GM23338 (cell line): ENCODE data around the gene MAPK13. TPM values are rescaled to one million over a fixed set of nuclear protein-coding genes. Genes with fewer than 3 reads are reported as not detected.
A peak's percentile ranks its signal among the peaks of the same experiment; 100 is the strongest.

ENCODE experiments used
- ATAC-seq: fragments of 200-7000 bp; cut with Tn5 transposase; 3 replicates; pipeline ENCODE4 v1.9.1; 2020
- DNase-seq: peaks from one replicate; pipeline ENCODE4 v3.0.0-alpha.2; 2015; ENCODE audit warnings: low spot score
- H2AFZ ChIP-seq: fragments of 200-600 bp; sonication (generic); 2 replicates; pipeline ENCODE4 v1.8.0; 2016; ENCODE audit warnings: antibody characterized with exemption, mild to moderate bottlenecking, moderate library complexity
- H3F3A ChIP-seq: fragments of 200-600 bp; sonication (generic); replicated peaks from 2 replicates; pipeline ENCODE4 v1.8.0; 2017; ENCODE audit warnings: antibody characterized with exemption, mixed run types, low read depth
- H3K27ac ChIP-seq: fragments of 200-600 bp; sonication (generic); 2 replicates; pipeline ENCODE4 v1.6.1; 2016; ENCODE audit warnings: low read depth
- H3K27me3 ChIP-seq: fragments of 200-600 bp; sonication (generic); 2 replicates; pipeline ENCODE4 v1.8.0; 2016; ENCODE audit warnings: mild to moderate bottlenecking, mixed run types, moderate library complexity; ENCODE audit not compliant: insufficient read depth
- H3K36me3 ChIP-seq: fragments of 200-600 bp; sonication (generic); 2 replicates; pipeline ENCODE4 v1.8.0; 2016; ENCODE audit warnings: mild to moderate bottlenecking; ENCODE audit not compliant: insufficient read depth
- H3K4me1 ChIP-seq: fragments of 200-600 bp; sonication (generic); 2 replicates; pipeline ENCODE4 v1.8.0; 2016; ENCODE audit warnings: mild to moderate bottlenecking, moderate library complexity; ENCODE audit not compliant: insufficient read depth
- H3K4me2 ChIP-seq: fragments of 200-600 bp; sonication (generic); 2 replicates; pipeline ENCODE4 v1.7.1; 2017; ENCODE audit warnings: mixed run types
- H3K4me3 ChIP-seq: fragments of 200-600 bp; sonication (generic); 2 replicates; pipeline ENCODE4 v1.6.1; 2016; ENCODE audit warnings: mixed run types
- H3K79me2 ChIP-seq: fragments of 200-600 bp; sonication (generic); replicated peaks from 2 replicates; pipeline ENCODE4 v1.8.0; 2017; ENCODE audit warnings: mild to moderate bottlenecking; ENCODE audit not compliant: insufficient read depth
- H3K9me2 ChIP-seq: fragments of 200-600 bp; sonication (generic); 2 replicates; pipeline ENCODE4 v1.8.0; 2017; ENCODE audit not compliant: insufficient read depth
- H4K20me1 ChIP-seq: fragments of 200-600 bp; sonication (generic); replicated peaks from 2 replicates; pipeline ENCODE4 v1.8.0; 2017; ENCODE audit warnings: mild to moderate bottlenecking; ENCODE audit not compliant: insufficient read depth
- H3K27ac Mint-ChIP-seq: 2 replicates; pipeline ENCODE4 v1.8.0; 2020; ENCODE audit warnings: inconsistent platforms, mild to moderate bottlenecking, moderate library complexity, mixed read lengths
- H3K27me3 Mint-ChIP-seq: 3 replicates; pipeline ENCODE4 v1.8.0; 2022; ENCODE audit warnings: low read depth, mild to moderate bottlenecking, moderate library complexity, mixed read lengths, inconsistent platforms; ENCODE audit not compliant: insufficient read depth, poor library complexity
- H3K36me3 Mint-ChIP-seq: 3 replicates; pipeline ENCODE4 v1.8.0; 2021; ENCODE audit warnings: low read depth, mild to moderate bottlenecking, inconsistent platforms, moderate library complexity, mixed read lengths
- H3K4me1 Mint-ChIP-seq: 3 replicates; pipeline ENCODE4 v1.8.0; 2020; ENCODE audit warnings: mild to moderate bottlenecking, inconsistent platforms, mixed read lengths
- H3K4me3 Mint-ChIP-seq: 3 replicates; pipeline ENCODE4 v1.8.0; 2021; ENCODE audit warnings: moderate library complexity, mild to moderate bottlenecking, inconsistent platforms, mixed read lengths
- H3K9me3 Mint-ChIP-seq: 3 replicates; pipeline ENCODE4 v1.8.0; 2020; ENCODE audit warnings: moderate library complexity, mild to moderate bottlenecking, inconsistent platforms, mixed read lengths
- CTCF ChIP-seq, 2 experiments: fragments of 200-600 bp in 1 of 2; sonication (generic) in 1 of 2; conservative IDR thresholded peaks; 2 replicates each; pipeline versions ENCODE4 v1.5.1 to v1.6.1; 2016 to 2017; ENCODE audit warnings: antibody characterized with exemption in 2 of 2, low read depth in 2 of 2, mild to moderate bottlenecking in 2 of 2, moderate library complexity in 1 of 2
- ZNF331 ChIP-seq: fragments of 250-450 bp; sonication (Bioruptor Pico); IDR thresholded peaks from 2 replicates; pipeline ENCODE4 v1.5.0; 2020; ENCODE audit warnings: low read depth, mild to moderate bottlenecking, moderate library complexity
- ZNF462 ChIP-seq: fragments of 250-450 bp; sonication (Bioruptor Pico); IDR thresholded peaks from 2 replicates; pipeline ENCODE4 v1.5.0; 2020; ENCODE audit warnings: mild to moderate bottlenecking, moderate library complexity
- polyA plus RNA-seq: library from polyadenylated mRNA; unstranded; fragments of >200 nt; fragmentation: Nextera tagmentation; extraction: Ambion mirVana; gene quantifications from 2 replicates; pipeline ENCODE4 v1.2.1, GENCODE V29; 2016
- total RNA-seq: library from RNA; depleted of rRNA; stranded (reverse); fragments of >200 nt; shearing (Covaris generic); gene quantifications from 2 replicates; pipeline ENCODE4 v1.2.3, GENCODE V29; 2014

The MAPK13 gene
- total and polyA plus RNA-seq, 2 experiments from 2014 or later = 6.3 to 12.3 TPM

GRCh38 chr6:36139431-36139830, 9.1 kb downstream of the MAPK13 start:
- Histone ChIP-seq H3K4me3 (no peak overlapping the region), H3K9me2 (no peaks in the 10 kb centered on the region), H3F3A (0 out of 2 replicates have a peak, but pooled peaks cover 4% of the 10 kb centered on the region), H3K27ac (no peak overlapping the region), H2AFZ (no peak overlapping the region), H3K79me2 (no peaks in the 10 kb centered on the region), H3K36me3 (no peaks in the 10 kb centered on the region), H3K4me1 (peaks cover 13% of the 10 kb centered on the region), H3K27me3 (no peaks in the 10 kb centered on the region), H4K20me1 (no peaks in the 10 kb centered on the region), H3K4me2 (no peak overlapping the region)
- peak; percentile 83 for DNase-seq
- Mint-ChIP-seq H3K4me3 (no peak overlapping the region), H3K27ac (no peak overlapping the region; the same call in 1 of the 2 replicates), H3K4me1 (peaks cover 17% of the 10 kb centered on the region), H3K9me3 (no peaks in the 10 kb centered on the region), H3K27me3 (peaks cover 7% of the 10 kb centered on the region), H3K36me3 (peaks cover 2% of the 10 kb centered on the region; the same call in 2 of the 3 replicates)
- peak; percentile 71 to 89 for TF ChIP-seq CTCF (conservative IDR thresholded peaks at IDR 0.05; ENCODE audit: low read depth in 2 of 2)
- TF ChIP-seq ZNF462 (CRISPR knock-in tag) = no peak
- no peak for TF ChIP-seq ZNF331 (CRISPR knock-in tag)
- ATAC-seq = peak; percentile 95
